MCF 10A (cell line): ENCODE data around the gene PFDN1. TPM values are rescaled to one million over a fixed set of nuclear protein-coding genes. Genes with fewer than 3 reads are reported as not detected.

ENCODE experiments used
- BruUV-seq: library from RNA; stranded (reverse); fragments of 400-500 nt; replicated peaks from 2 replicates; lab custom pipeline; 2021; lab: Mats Ljungman, UMichigan
- CTCF ChIA-PET: fragments of 300-600 bp; sonication (Branson Sonifier 250); formaldehyde crosslinking; extraction: SDS; loops from one replicate; lab custom pipeline; 2021; ENCODE audit warnings: antibody characterized with exemption, inconsistent platforms; lab: Yijun Ruan, JAX
- POLR2A ChIA-PET: fragments of 300-600, 350-650 bp; sonication (Branson Sonifier 250); formaldehyde crosslinking; extraction: SDS; loops from one replicate; lab custom pipeline; 2020; ENCODE audit warnings: antibody characterized with exemption, inconsistent platforms; lab: Yijun Ruan, JAX
- DNase-seq: peaks from one replicate; pipeline ENCODE4 v3.0.0-alpha.2; 2018; ENCODE audit not compliant: unreplicated experiment
- H3K27ac Mint-ChIP-seq: one replicate; pipeline ENCODE4 v1.8.0; 2022; ENCODE audit warnings: mild to moderate bottlenecking, low read depth, mixed read lengths; ENCODE audit not compliant: unreplicated experiment
- H3K27me3 Mint-ChIP-seq: one replicate; pipeline ENCODE4 v1.8.0; 2022; ENCODE audit warnings: mixed read lengths; ENCODE audit not compliant: insufficient read depth, unreplicated experiment
- H3K36me3 Mint-ChIP-seq: one replicate; pipeline ENCODE4 v1.8.0; 2022; ENCODE audit warnings: mild to moderate bottlenecking, moderate library complexity, mixed read lengths; ENCODE audit not compliant: insufficient read depth, unreplicated experiment
- H3K4me1 Mint-ChIP-seq: one replicate; pipeline ENCODE4 v1.8.0; 2022; ENCODE audit warnings: mixed read lengths; ENCODE audit not compliant: insufficient read depth, unreplicated experiment
- H3K4me3 Mint-ChIP-seq: one replicate; pipeline ENCODE4 v1.8.0; 2022; ENCODE audit warnings: mild to moderate bottlenecking, moderate library complexity, mixed read lengths; ENCODE audit not compliant: unreplicated experiment
- H3K9me3 Mint-ChIP-seq: one replicate; pipeline ENCODE4 v1.8.0; 2022; ENCODE audit warnings: mixed read lengths; ENCODE audit not compliant: unreplicated experiment
- CTCF ChIP-seq: fragments of 200-600 bp; IDR thresholded peaks from one replicate; pipeline ENCODE4 v1.8.0; 2022; ENCODE audit warnings: antibody characterized with exemption, mild to moderate bottlenecking; ENCODE audit not compliant: unreplicated experiment
- intact Hi-C: fragments of 100-400 bp; cut with micrococcal nuclease; formaldehyde crosslinking; loops from 2 replicates; pipeline ENCODE4 v1.14.1; 2022
- total RNA-seq: library from RNA; stranded (reverse); gene quantifications from 2 replicates; pipeline ENCODE4 v1.2.3, GENCODE V29; 2022

PFDN1 gene
- total RNA-seq, 1 experiment from 2014 or later = 94.7 TPM

- H3K27ac Mint-ChIP-seq = no peak overlapping the region
- no peaks in the 10 kb centered on the region for H3K9me3 Mint-ChIP-seq
- H3K4me3 Mint-ChIP-seq = no peak overlapping the region
- H3K27me3 Mint-ChIP-seq = no peaks in the 10 kb centered on the region
- DNase-seq = no peak
- H3K36me3 Mint-ChIP-seq = peaks cover 34% of the 10 kb centered on the region
- CTCF ChIA-PET = no interaction called here
- no peak for TF ChIP-seq CTCF
- POLR2A ChIA-PET = no interaction called here
- intact Hi-C loops = no loop called here
- H3K4me1 Mint-ChIP-seq = no peaks in the 10 kb centered on the region
- BruUV-seq = no TSS peak
These were observed 28.7 kb upstream of the PFDN1 start for GRCh38 chr5:140331638-140332037.

GRCh38 chr5:140329739-140330481 is 27.0 kb upstream of the PFDN1 start:
- no peaks in the 10 kb centered on the region for H3K27me3 Mint-ChIP-seq
- DNase-seq = no peak
- H3K27ac Mint-ChIP-seq = no peak overlapping the region
- no peak overlapping the region for H3K4me3 Mint-ChIP-seq
- no peaks in the 10 kb centered on the region for H3K4me1 Mint-ChIP-seq
- intact Hi-C loops = no loop called here
- H3K9me3 Mint-ChIP-seq = no peaks in the 10 kb centered on the region
- peaks cover 21% of the 10 kb centered on the region for H3K36me3 Mint-ChIP-seq
- ChIA-PET POLR2A (interaction anchor here (0.6 to 2.1 kb wide), 4 partner anchors 13 to 33 kb away, joined by 3 to 10 read pairs (median 4); partner anchors contain the start of gene PFDN1), CTCF (interaction anchor here (0.6 to 1.8 kb wide), 8 partner anchors 11 to 134 kb away, joined by 3 to 7 read pairs (median 4); partner anchors contain the start of gene HBEGF)
- no TSS peak for BruUV-seq
- TF ChIP-seq CTCF = no peak

- ChIA-PET POLR2A (interaction anchor here (0.6 to 1.3 kb wide), 6 partner anchors 9 to 222 kb away, joined by 3 to 7 read pairs (median 4); no protein-coding TSS in a partner anchor), CTCF (interaction anchor here (0.6 to 2.0 kb wide), 9 partner anchors 13 to 179 kb away, joined by 3 to 8 read pairs (median 4); partner anchors contain the start of gene HBEGF)
- Mint-ChIP-seq H3K9me3 (no peaks in the 10 kb centered on the region), H3K4me3 (no peak overlapping the region), H3K4me1 (no peaks in the 10 kb centered on the region), H3K36me3 (peaks cover 4% of the 10 kb centered on the region), H3K27me3 (no peaks in the 10 kb centered on the region), H3K27ac (no peak overlapping the region)
- TF ChIP-seq CTCF = no peak
- BruUV-seq = no TSS peak
- intact Hi-C loops = no loop called here
- no peak for DNase-seq
These were observed 25.3 kb upstream of the PFDN1 start for GRCh38 chr5:140328036-140328764.

GRCh38 chr5:140327589-140327988 is 24.7 kb upstream of the PFDN1 start:
- no peaks in the 10 kb centered on the region for H3K9me3 Mint-ChIP-seq
- H3K27me3 Mint-ChIP-seq = no peaks in the 10 kb centered on the region
- H3K36me3 Mint-ChIP-seq = no peaks in the 10 kb centered on the region
- no peaks in the 10 kb centered on the region for H3K4me1 Mint-ChIP-seq
- H3K4me3 Mint-ChIP-seq = no peak overlapping the region
- DNase-seq = no peak
- no peak for TF ChIP-seq CTCF
- H3K27ac Mint-ChIP-seq = no peak overlapping the region
- no TSS peak for BruUV-seq
- intact Hi-C loops = no loop called here
- POLR2A ChIA-PET = interaction anchor here (0.6 to 1.3 kb wide), 4 partner anchors 10 to 222 kb away, joined by 3 to 7 read pairs (median 4); no protein-coding TSS in a partner anchor
- CTCF ChIA-PET = interaction anchor here (0.6 to 2.0 kb wide), 7 partner anchors 13 to 179 kb away, joined by 3 to 8 read pairs (median 5); partner anchors contain the start of gene HBEGF
